Measurements from ENCODE around the gene POLR1A.
A peak's percentile ranks its signal among the peaks of the same experiment; 100 is the strongest.

POLR1A gene

DNA sequence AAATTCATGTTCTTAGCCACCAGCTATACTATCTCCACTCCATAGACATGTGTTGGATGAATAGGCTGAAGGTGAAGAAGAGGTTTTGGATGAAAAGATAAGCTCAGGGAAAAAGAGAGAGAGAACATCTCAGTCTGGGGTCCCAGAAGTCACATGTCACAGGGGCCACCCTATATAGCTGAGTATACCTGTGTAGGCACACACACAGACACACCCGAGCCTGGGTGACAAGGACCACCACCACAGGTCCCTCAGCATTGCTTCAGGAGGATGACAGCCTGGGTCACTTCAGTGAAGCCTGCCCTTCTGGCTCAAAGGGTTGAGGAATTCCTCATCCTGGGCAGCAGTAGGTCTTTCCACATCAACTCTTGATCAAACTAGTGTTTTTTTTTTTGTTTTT, 56.2 kb downstream of the POLR1A start:
- Histone ChIP-seq H3K4me1 (ENCODE audit: low read depth, poor library complexity, severe bottlenecking) (peaks cover 65% of the 10 kb centered on the region), H3K79me2 (ENCODE audit: insufficient read depth, low read depth) (0 out of 2 replicates have a peak, but pooled peaks cover 8% of the 10 kb centered on the region), H3K9ac (no peak overlapping the region), H3K27me3 (ENCODE audit: insufficient read depth, low read depth) (no peaks in the 10 kb centered on the region), H4K20me1 (ENCODE audit: insufficient read depth) (no peaks in the 10 kb centered on the region), H3K36me3 (ENCODE audit: insufficient read depth) (peaks cover 10% of the 10 kb centered on the region), H3K4me3 (IDR thresholded peaks at IDR 0.05; ENCODE audit: insufficient read depth, low read depth, low read length) (no peak overlapping the region), H3K27ac (no peak overlapping the region), H2AFZ (ENCODE audit: low read depth) (no peak overlapping the region), H3K4me2 (no peak overlapping the region)
- TF ChIP-seq, protein P1, sequence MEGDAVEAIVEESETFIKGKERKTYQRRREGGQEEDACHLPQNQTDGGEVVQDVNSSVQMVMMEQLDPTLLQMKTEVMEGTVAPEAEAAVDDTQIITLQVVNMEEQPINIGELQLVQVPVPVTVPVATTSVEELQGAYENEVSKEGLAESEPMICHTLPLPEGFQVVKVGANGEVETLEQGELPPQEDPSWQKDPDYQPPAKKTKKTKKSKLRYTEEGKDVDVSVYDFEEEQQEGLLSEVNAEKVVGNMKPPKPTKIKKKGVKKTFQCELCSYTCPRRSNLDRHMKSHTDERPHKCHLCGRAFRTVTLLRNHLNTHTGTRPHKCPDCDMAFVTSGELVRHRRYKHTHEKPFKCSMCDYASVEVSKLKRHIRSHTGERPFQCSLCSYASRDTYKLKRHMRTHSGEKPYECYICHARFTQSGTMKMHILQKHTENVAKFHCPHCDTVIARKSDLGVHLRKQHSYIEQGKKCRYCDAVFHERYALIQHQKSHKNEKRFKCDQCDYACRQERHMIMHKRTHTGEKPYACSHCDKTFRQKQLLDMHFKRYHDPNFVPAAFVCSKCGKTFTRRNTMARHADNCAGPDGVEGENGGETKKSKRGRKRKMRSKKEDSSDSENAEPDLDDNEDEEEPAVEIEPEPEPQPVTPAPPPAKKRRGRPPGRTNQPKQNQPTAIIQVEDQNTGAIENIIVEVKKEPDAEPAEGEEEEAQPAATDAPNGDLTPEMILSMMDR (conservative IDR thresholded peaks at IDR 0.05; ENCODE audit: low read depth, low read length) = no peak

DNA sequence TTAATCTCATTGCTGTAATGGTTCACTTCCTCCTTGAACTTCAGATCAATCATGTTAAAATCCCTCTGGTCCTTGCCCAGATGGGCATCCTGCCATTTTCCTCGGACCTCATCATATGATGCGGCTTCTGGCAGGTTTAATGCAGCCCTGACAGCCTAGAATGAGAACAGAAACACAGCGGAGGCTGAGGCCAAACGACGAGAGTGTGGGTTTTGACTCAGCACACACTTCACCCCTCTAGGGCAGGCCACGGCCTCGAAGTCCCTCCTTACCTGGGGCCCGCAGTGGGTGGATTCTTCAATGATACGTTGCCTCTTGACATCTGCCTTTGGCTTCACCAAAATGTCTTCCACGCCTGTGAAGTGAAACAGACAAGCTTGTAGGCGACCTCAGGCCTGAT, 56.8 kb downstream of the POLR1A start:
- Histone ChIP-seq H4K20me1 (ENCODE audit: insufficient read depth) (no peaks in the 10 kb centered on the region), H3K79me2 (ENCODE audit: insufficient read depth, low read depth) (0 out of 2 replicates have a peak, but pooled peaks cover 8% of the 10 kb centered on the region), H3K27ac (no peak overlapping the region), H3K4me1 (ENCODE audit: low read depth, poor library complexity, severe bottlenecking) (peaks cover 71% of the 10 kb centered on the region), H2AFZ (ENCODE audit: low read depth) (no peak overlapping the region), H3K9ac (no peak overlapping the region), H3K4me2 (no peak overlapping the region), H3K4me3 (IDR thresholded peaks at IDR 0.05; ENCODE audit: insufficient read depth, low read depth, low read length) (no peak overlapping the region), H3K36me3 (ENCODE audit: insufficient read depth) (peaks cover 10% of the 10 kb centered on the region), H3K27me3 (ENCODE audit: insufficient read depth, low read depth) (no peaks in the 10 kb centered on the region)
- TF ChIP-seq, protein P1 (conservative IDR thresholded peaks at IDR 0.05; ENCODE audit: low read depth, low read length) = no peak

DNA sequence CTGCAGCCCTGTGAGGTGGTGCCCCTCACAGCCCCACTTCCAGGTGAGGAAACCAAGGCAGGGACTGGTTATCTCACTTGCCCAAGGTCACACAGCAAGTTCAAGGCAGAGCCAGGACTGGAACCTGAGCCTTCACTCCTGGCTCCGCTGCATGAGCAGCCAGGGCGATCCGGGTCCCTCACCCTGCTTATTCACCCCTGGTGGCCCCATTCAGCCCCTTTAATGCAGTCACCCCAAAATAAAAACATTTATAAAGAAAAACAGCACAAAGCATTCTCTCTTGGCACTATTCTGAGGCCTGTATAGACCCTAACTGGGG, 57.3 kb downstream of the POLR1A start:
- peaks cover 6% of the 10 kb centered on the region for H3K36me3 ChIP-seq (ENCODE audit: insufficient read depth)
- no peak overlapping the region for H3K9ac ChIP-seq
- H3K4me2 ChIP-seq = no peak overlapping the region
- no peak overlapping the region for H2AFZ ChIP-seq (ENCODE audit: low read depth)
- TF ChIP-seq, protein P1 (conservative IDR thresholded peaks at IDR 0.05; ENCODE audit: low read depth, low read length) = no peak
- 0 out of 2 replicates have a peak, but pooled peaks cover 8% of the 10 kb centered on the region for H3K79me2 ChIP-seq (ENCODE audit: insufficient read depth, low read depth)
- H3K4me3 ChIP-seq (IDR thresholded peaks at IDR 0.05; ENCODE audit: insufficient read depth, low read depth, low read length) = no peak overlapping the region
- no peaks in the 10 kb centered on the region for H4K20me1 ChIP-seq (ENCODE audit: insufficient read depth)
- H3K27me3 ChIP-seq (ENCODE audit: insufficient read depth, low read depth) = no peaks in the 10 kb centered on the region
- H3K27ac ChIP-seq = peak overlapping the region; percentile 86; the same call in 1 of the 2 replicates
- peaks cover 77% of the 10 kb centered on the region for H3K4me1 ChIP-seq (ENCODE audit: low read depth, poor library complexity, severe bottlenecking)

DNA sequence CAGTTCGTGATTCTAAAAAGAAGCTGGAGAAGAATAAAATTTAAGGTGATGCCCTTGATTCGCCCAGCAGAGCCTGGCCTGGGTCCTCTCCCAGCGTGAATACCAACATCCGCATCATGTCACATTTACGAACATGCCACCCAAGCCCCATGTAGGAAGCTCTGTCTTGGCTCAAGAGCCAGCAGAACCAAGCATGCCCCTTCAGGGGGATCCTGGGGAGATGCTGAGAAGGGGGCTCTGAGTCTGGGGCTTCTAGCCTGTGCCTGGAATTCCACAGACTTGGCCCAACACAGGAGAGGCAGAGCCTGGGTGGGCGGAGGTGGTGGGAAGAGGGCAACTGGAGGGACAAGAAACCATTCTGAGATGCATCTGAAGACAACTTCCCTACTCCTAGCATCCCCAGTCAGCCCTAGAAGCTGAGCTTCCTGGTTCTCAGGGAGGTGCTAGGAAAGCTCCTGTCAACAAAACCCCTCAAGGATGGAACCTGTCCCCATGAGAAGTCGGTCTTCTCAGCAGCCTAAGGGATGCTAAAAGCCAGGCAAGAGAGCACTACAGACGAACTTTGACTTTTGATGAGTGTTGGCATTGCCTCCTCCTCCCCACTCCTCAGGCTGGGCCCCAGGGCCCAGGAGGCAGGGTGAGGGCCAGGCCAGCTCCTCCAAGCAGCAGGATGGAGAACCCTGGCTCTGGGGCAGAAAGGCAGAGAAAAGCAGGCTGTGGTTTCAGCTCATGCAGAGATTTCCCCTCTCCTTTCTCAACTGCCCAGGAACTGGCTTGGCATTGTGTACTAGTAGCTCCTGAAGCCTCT, 57.9 kb downstream of the POLR1A start:
- Histone ChIP-seq H3K79me2 (ENCODE audit: insufficient read depth, low read depth) (0 out of 2 replicates have a peak, but pooled peaks cover 8% of the 10 kb centered on the region), H3K4me3 (IDR thresholded peaks at IDR 0.05; ENCODE audit: insufficient read depth, low read depth, low read length) (no peak overlapping the region), H4K20me1 (ENCODE audit: insufficient read depth) (no peaks in the 10 kb centered on the region), H2AFZ (ENCODE audit: low read depth) (no peak overlapping the region), H3K9ac (no peak overlapping the region), H3K4me2 (peak overlapping the region; percentile 5; the same call in 1 of the 2 replicates), H3K27me3 (ENCODE audit: insufficient read depth, low read depth) (no peaks in the 10 kb centered on the region), H3K27ac (peak overlapping the region; percentile 86; the same call in 1 of the 2 replicates), H3K4me1 (ENCODE audit: low read depth, poor library complexity, severe bottlenecking) (peaks cover 82% of the 10 kb centered on the region), H3K36me3 (ENCODE audit: insufficient read depth) (peaks cover 3% of the 10 kb centered on the region)
- TF ChIP-seq, protein P1 (conservative IDR thresholded peaks at IDR 0.05; ENCODE audit: low read depth, low read length) = no peak
